Stimulated activated CD8-positive, alpha-beta memory T cell treated with anti-CD3 and anti-CD28 coated beads, Interleukin-7, amount 100 ng/mL, for 48 hours (primary cell): ENCODE results near the gene PLBD2.

Experiments
- DNase-seq, 2 donors: peaks; one replicate each; pipeline ENCODE4 v3.0.0-alpha.2; 2020; ENCODE audit warnings: low read depth in 1 of 2; ENCODE audit errors: extremely low read depth in 1 of 2

Gene PLBD2

DNA sequence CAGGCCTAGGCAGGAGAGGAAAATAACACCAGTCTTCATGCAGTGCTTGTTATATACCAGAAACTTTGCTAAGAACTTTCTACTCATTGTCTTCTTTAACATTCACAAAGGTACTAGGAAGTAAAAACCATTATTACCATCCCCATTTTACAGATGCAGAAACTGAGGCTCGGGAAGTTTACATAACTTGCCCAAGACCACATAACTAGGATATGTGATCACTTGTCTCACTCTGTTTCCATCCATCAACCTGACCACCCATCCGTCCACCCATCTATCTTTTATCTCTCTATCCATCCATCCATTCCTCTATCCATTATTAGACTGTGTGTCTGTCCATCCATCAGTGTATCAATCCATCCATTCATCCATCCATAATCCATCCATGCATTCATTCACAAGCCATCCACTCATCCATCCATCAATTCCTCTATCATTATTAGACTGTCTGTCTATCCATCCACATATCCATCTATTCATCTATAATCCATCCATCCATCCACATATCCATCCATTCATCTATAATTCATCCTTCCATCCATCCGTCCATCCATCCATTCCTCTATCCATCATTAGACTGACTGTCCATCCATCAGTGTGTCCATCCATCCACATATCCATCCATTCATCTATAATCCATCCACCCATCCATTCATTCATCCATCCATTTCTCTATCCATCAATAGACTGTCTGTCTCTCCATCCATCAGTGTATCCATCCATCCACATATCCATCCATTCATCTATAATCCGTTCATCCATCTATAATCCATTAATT, 80.3 kb downstream of the PLBD2 start:
- DNase-seq = no peak

DNA sequence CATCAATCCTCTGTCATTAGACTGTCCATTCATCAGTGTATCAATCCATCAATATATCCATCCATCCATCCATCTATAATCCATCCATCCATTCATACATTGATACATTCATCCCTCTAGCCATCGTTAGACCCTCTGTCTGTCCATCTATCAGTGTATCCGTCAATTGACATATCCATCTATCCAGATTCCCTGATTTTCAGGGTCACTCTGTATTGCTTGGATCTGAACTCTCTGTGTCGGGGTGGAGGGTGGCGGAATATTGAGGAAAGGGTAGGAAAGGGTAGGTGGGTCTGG, 80.9 kb downstream of the PLBD2 start:
- no peak for DNase-seq

GRCh38 chr12:113439606-113440030, 81.2 kb downstream of the PLBD2 start:
- DNase-seq = no peak

GRCh38 chr12:113440336-113440735, 81.9 kb downstream of the PLBD2 start:
- DNase-seq = no peak
